Fibroblast of the aortic adventitia (primary cell): ENCODE data around the gene PITPNB. TPM values are rescaled to one million over a fixed set of nuclear protein-coding genes. Genes with fewer than 3 reads are reported as not detected.

ENCODE experiments used
- DNase-seq: peaks from one replicate; pipeline ENCODE4 v3.0.0-alpha.2; 2010; ENCODE audit warnings: low read depth
- H3K4me3 ChIP-seq: 2 replicates; pipeline ENCODE4 v1.5.1; 2011; ENCODE audit warnings: low read depth, mild to moderate bottlenecking, control low read depth, low read length, moderate library complexity
- CTCF ChIP-seq: IDR thresholded peaks from 2 replicates; pipeline ENCODE4 v1.5.1; 2011; ENCODE audit warnings: mild to moderate bottlenecking, low read length, control low read depth, inconsistent platforms; ENCODE audit not compliant: insufficient read depth
- total RNA-seq: library from RNA; depleted of rRNA; stranded (reverse); fragments of >200 nt; gene quantifications from 2 replicates; pipeline ENCODE4 v1.2.3, GENCODE V29; 2012; ENCODE audit warnings: low replicate concordance

PITPNB gene
- total RNA-seq, 1 donor, result 26.8 TPM

- DNase-seq, result no peak
- no peak for TF ChIP-seq CTCF
These were observed 50.2 kb downstream of the PITPNB start for GRCh38 chr22:27868732-27869282.

GRCh38 chr22:27867953-27868731, 50.9 kb downstream of the PITPNB start:
- TF ChIP-seq CTCF, result no peak
- H3K4me3 ChIP-seq, result peak overlapping the region; percentile 31
- no peak for DNase-seq

More at GRCh38 chr22:27868732-27869282, 50.2 kb downstream of the PITPNB start:
- H3K4me3 ChIP-seq, result peak overlapping the region; percentile 31

- DNase-seq, result peak; percentile 73
- H3K4me3 ChIP-seq, result no peak overlapping the region
- TF ChIP-seq CTCF, result no peak
These were observed 51.7 kb downstream of the PITPNB start for GRCh38 chr22:27867085-27867952.

GRCh38 chr22:27866135-27867084, 52.6 kb downstream of the PITPNB start:
- no peak for TF ChIP-seq CTCF
- no peak overlapping the region for H3K4me3 ChIP-seq
- peak; percentile 92 for DNase-seq

- no peak overlapping the region for H3K4me3 ChIP-seq
- no peak for TF ChIP-seq CTCF
These were observed 53.6 kb downstream of the PITPNB start for GRCh38 chr22:27865496-27865895.

GRCh38 chr22:27863556-27863955, 55.5 kb downstream of the PITPNB start:
- no peak for TF ChIP-seq CTCF
- DNase-seq, result no peak
- no peak overlapping the region for H3K4me3 ChIP-seq

More at GRCh38 chr22:27865496-27865895, 53.6 kb downstream of the PITPNB start:
- DNase-seq, result no peak
